Measurements from ENCODE around the gene KATNB1.

GRCh38 chr16:57722210-57722499 lies 13.4 kb upstream of the KATNB1 start:
- TF ChIP-seq CTCF (IDR thresholded peaks at IDR 0.05 in 8 of 11, conservative IDR thresholded peaks at IDR 0.05 in 3 of 11), result no peak
- no peak for TF ChIP-seq POLR2A (IDR thresholded peaks at IDR 0.05)
- TF ChIP-seq POLR2AphosphoS5 (IDR thresholded peaks at IDR 0.05), result no peak

Measured in spleen (tissue), 7 donors.